ENCODE data around the gene RHEX.

- no peak for TF ChIP-seq HOXA3 (CRISPR knock-in tag; IDR thresholded peaks at IDR 0.05)
- TF ChIP-seq PTBP1 (IDR thresholded peaks at IDR 0.05; ENCODE audit: low read depth, low read length, poor library complexity, severe bottlenecking): no peak
- TF ChIP-seq ZNF713 (CRISPR knock-in tag; IDR thresholded peaks at IDR 0.05): no peak
- no peak for TF ChIP-seq JARID2 (CRISPR knock-in tag; IDR thresholded peaks at IDR 0.05; ENCODE audit: insufficient replicate concordance)
- TF ChIP-seq KDM3A (CRISPR knock-in tag; IDR thresholded peaks at IDR 0.05; ENCODE audit: low read depth): no peak
- TF ChIP-seq REST (IDR thresholded peaks at IDR 0.05; ENCODE audit: borderline replicate concordance in 1 of 2, low read depth in 1 of 2, low read length in 2 of 2): no peak
- no peak for TF ChIP-seq CTCF (CRISPR knock-in tag; IDR thresholded peaks at IDR 0.05)
- no peak for TF ChIP-seq ZNF792 (CRISPR knock-in tag; IDR thresholded peaks at IDR 0.05)
- TF ChIP-seq NR3C1 (CRISPR knock-in tag; IDR thresholded peaks at IDR 0.05): no peak
- TF ChIP-seq SIN3A (IDR thresholded peaks at IDR 0.05; ENCODE audit: borderline replicate concordance, low read depth, low read length): no peak
- no peak for TF ChIP-seq EZH2 (conservative IDR thresholded peaks at IDR 0.05; ENCODE audit: low read depth, low read length)
- TF ChIP-seq BRD4 (CRISPR knock-in tag; IDR thresholded peaks at IDR 0.05): no peak
Measured at GRCh38 chr1:206135248-206135647, 82.3 kb downstream of the RHEX start.

Measured in HepG2 (cell line).